Lung (tissue), 12 donors: ENCODE measurements around the gene ARID1B. TPM values are rescaled to one million over a fixed set of nuclear protein-coding genes. Genes with fewer than 3 reads are reported as not detected.

ENCODE experiments used
- ATAC-seq: fragments of 200-7000 bp; cut with Tn5 transposase; one replicate; pipeline ENCODE4 v1.9.1; 2020; ENCODE audit warnings: moderate number of reproducible peaks; ENCODE audit not compliant: insufficient read depth, low FRiP score
- DNase-seq, 3 donors: peaks; one replicate each; pipeline ENCODE4 v3.0.0-alpha.2; 2013 to 2017
- H3K27ac ChIP-seq, 2 donors: one replicate each; pipeline ENCODE4 v1.5.1; 2013; ENCODE audit warnings: mild to moderate bottlenecking in 2 of 2, moderate library complexity in 2 of 2, control low read depth in 1 of 2, inconsistent platforms in 1 of 2, low read depth in 1 of 2, low read length in 1 of 2
- H3K27me3 ChIP-seq, 3 donors: one replicate each; pipeline ENCODE4 v1.5.1; 2013; ENCODE audit warnings: low read length in 2 of 3; ENCODE audit not compliant: control insufficient read depth in 3 of 3, insufficient read depth in 3 of 3
- H3K36me3 ChIP-seq, 4 donors: one replicate each; pipeline ENCODE4 v1.5.1; 2013; ENCODE audit warnings: low read length in 4 of 4, mild to moderate bottlenecking in 1 of 4, moderate library complexity in 1 of 4; ENCODE audit not compliant: control insufficient read depth in 4 of 4, insufficient read depth in 4 of 4
- H3K4me1 ChIP-seq, 5 donors: one replicate each; pipeline ENCODE4 v1.5.1; 2013; ENCODE audit warnings: low read length in 5 of 5, mild to moderate bottlenecking in 2 of 5, moderate library complexity in 1 of 5; ENCODE audit not compliant: control insufficient read depth in 5 of 5, insufficient read depth in 5 of 5
- H3K4me3 ChIP-seq: one replicate; pipeline ENCODE4 v1.5.1; 2013; ENCODE audit warnings: mild to moderate bottlenecking, control low read depth, moderate library complexity
- H3K9ac ChIP-seq, 2 donors: one replicate each; pipeline ENCODE4 v1.5.1; 2013; ENCODE audit warnings: low read length in 2 of 2, control low read depth in 1 of 2; ENCODE audit not compliant: insufficient read depth in 1 of 2
- H3K9me3 ChIP-seq, 4 donors: one replicate each; pipeline ENCODE4 v1.5.1; 2013; ENCODE audit warnings: low read length in 3 of 4, mild to moderate bottlenecking in 1 of 4, moderate library complexity in 1 of 4; ENCODE audit not compliant: control insufficient read depth in 4 of 4, insufficient read depth in 3 of 4
- CTCF ChIP-seq: IDR thresholded peaks from 2 replicates; pipeline ENCODE4 v1.5.1; 2012; ENCODE audit warnings: mild to moderate bottlenecking; ENCODE audit errors: control extremely low read depth, extremely low read depth
- WGBS, 2 donors: extraction: QIAGEN DNeasy Blood & Tissue Kit; methylation state at CpG; one replicate each; pipeline ENCODE4 v1.1.7; 2013; 5-methylcytosine and 5-hydroxymethylcytosine counted together
- polyA plus RNA-seq, 2 donors: library from polyadenylated mRNA; stranded (reverse); fragments of 200-250 nt; gene quantifications; one replicate each; pipeline ENCODE4 v1.2.1, GENCODE V29; 2013
- total RNA-seq, 2 donors: library from RNA; depleted of rRNA in 1 of 2; stranded (reverse); fragments of >200 nt in 1 of 2; gene quantifications; one replicate each; pipeline ENCODE4 v1.2.1, GENCODE V29; 2014 to 2021
- donor health status: control.
- donor health status: control.
- donor health status: Bipolar disorder and iron deficiency.
- donor health status: healthy.
- donor health status: DM: yes; HTN: yes; CAD: no.

Gene ARID1B
- total and polyA plus RNA-seq, 4 donors, result 10.5 to 239 (median 50.9) TPM

- 84 to 88% methylated on average over 2 of the region's 2 CpGs for WGBS, 2 donors
- TF ChIP-seq CTCF, result no peak
- no peak for ATAC-seq
- Histone ChIP-seq H3K9me3 (no peaks in the 10 kb centered on the region), H3K4me3 (no peak overlapping the region), H3K27ac (no peak overlapping the region), H3K36me3 (peaks cover 0 to 15% (median 13%) of the 10 kb centered on the region in 4 donors), H3K4me1 (peaks cover 1 to 18% (median 7%) of the 10 kb centered on the region in 5 donors), H3K27me3 (no peaks in the 10 kb centered on the region), H3K9ac (no peak overlapping the region)
- DNase-seq, result no peak
These were observed 360.3 kb downstream of the ARID1B start for GRCh38 chr6:157137501-157137900.

- DNase-seq, result no peak
- H3K9me3 ChIP-seq, result no peaks in the 10 kb centered on the region
- WGBS, 2 donors, result 92 to 95% methylated on average over 15 of the region's 15 CpGs
- H3K27ac ChIP-seq, result no peak overlapping the region
- peaks cover 0 to 10% (median 8%) of the 10 kb centered on the region in 4 donors for H3K36me3 ChIP-seq
- ATAC-seq, result no peak
- H3K9ac ChIP-seq, result no peak overlapping the region
- peaks cover 3 to 28% (median 16%) of the 10 kb centered on the region in 5 donors for H3K4me1 ChIP-seq
- no peaks in the 10 kb centered on the region for H3K27me3 ChIP-seq
- TF ChIP-seq CTCF, result no peak
- H3K4me3 ChIP-seq, result no peak overlapping the region
These were observed 362.0 kb downstream of the ARID1B start for GRCh38 chr6:157139054-157139708.

- peak; percentile 54 to 84 (median 83) for DNase-seq
- WGBS, 2 donors, result 59 to 83% methylated on average over 10 of the region's 10 CpGs
- Histone ChIP-seq H3K36me3 (peaks cover 0 to 4% (median 1%) of the 10 kb centered on the region in 4 donors), H3K9me3 (no peaks in the 10 kb centered on the region), H3K4me1 (peaks cover 11 to 38% (median 30%) of the 10 kb centered on the region in 5 donors), H3K4me3 (no peak overlapping the region), H3K9ac (no peak overlapping the region), H3K27ac (peak overlapping the region in 1 of 2 donors; percentile 38), H3K27me3 (no peaks in the 10 kb centered on the region)
- ATAC-seq, result peak; percentile 37
- no peak for TF ChIP-seq CTCF
These were observed 366.2 kb downstream of the ARID1B start for GRCh38 chr6:157143171-157143889.
